ENCODE results near the gene USP28.
"Not testable (repeated sequence)": the region's sequence is repeated elsewhere in the genome, so short reads cannot be mapped to it uniquely, and the experiment has no call there.

USP28 gene

GRCh38 chr11:113771964-113772363 is 103.4 kb downstream of the USP28 start:
- H3K79me2 ChIP-seq (ENCODE audit: insufficient read depth, low read length) = peaks cover 46% of the 10 kb centered on the region
- no peaks in the 10 kb centered on the region; the same call in 1 of the 2 replicates for H3K36me3 ChIP-seq (ENCODE audit: insufficient read depth, low read length)
- H3K4me2 ChIP-seq (ENCODE audit: low read depth, low read length, poor library complexity, severe bottlenecking) = peak overlapping the region; percentile 77
- no peaks in the 10 kb centered on the region for H3K9me3 ChIP-seq (ENCODE audit: insufficient read depth, low read depth, low read length)
- H3K9ac ChIP-seq (ENCODE audit: low read depth, low read length, poor library complexity, severe bottlenecking) = peak overlapping the region; percentile 95
- H3F3A ChIP-seq (ENCODE audit: low read depth) = no peaks in the 10 kb centered on the region
- no peaks in the 10 kb centered on the region for H3K27me3 ChIP-seq (ENCODE audit: insufficient read depth, low read length, poor library complexity, severe bottlenecking)
- H3K4me3 ChIP-seq (ENCODE audit: low read length, poor library complexity, severe bottlenecking) = peak overlapping the region; percentile 98
- TF ChIP-seq CTCF (conservative IDR thresholded peaks at IDR 0.05; ENCODE audit: low read length) = no peak
- no peak for TF ChIP-seq EZH2phosphoT487 (IDR thresholded peaks at IDR 0.05; ENCODE audit: borderline replicate concordance)
- H3K4me1 ChIP-seq (ENCODE audit: insufficient read depth, low read length, poor library complexity, severe bottlenecking) = peaks cover 23% of the 10 kb centered on the region
- no peaks in the 10 kb centered on the region for H4K20me1 ChIP-seq (ENCODE audit: insufficient read depth, low read length, poor library complexity, severe bottlenecking)
- H3K9me2 ChIP-seq (replicated peaks; ENCODE audit: low read depth, low read length) = no peaks in the 10 kb centered on the region
- H2AFZ ChIP-seq (ENCODE audit: low read length) = no peak overlapping the region

GRCh38 chr11:113764527-113765219 is 110.7 kb downstream of the USP28 start:
- Histone ChIP-seq H3F3A (ENCODE audit: low read depth) (no peaks in the 10 kb centered on the region), H3K79me2 (ENCODE audit: insufficient read depth, low read length) (peaks cover 32% of the 10 kb centered on the region; the same call in 1 of the 2 replicates)

GRCh38 chr11:113763040-113763439 is 112.3 kb downstream of the USP28 start:
- peaks cover 25% of the 10 kb centered on the region for H3K4me1 ChIP-seq (ENCODE audit: insufficient read depth, low read length, poor library complexity, severe bottlenecking)
- not testable (repeated sequence) for H3F3A ChIP-seq (ENCODE audit: low read depth); H3K9ac ChIP-seq (ENCODE audit: low read depth, low read length, poor library complexity, severe bottlenecking); H3K4me3 ChIP-seq (ENCODE audit: low read length, poor library complexity, severe bottlenecking); H4K20me1 ChIP-seq (ENCODE audit: insufficient read depth, low read length, poor library complexity, severe bottlenecking); H3K9me2 ChIP-seq (replicated peaks; ENCODE audit: low read depth, low read length); H2AFZ ChIP-seq (ENCODE audit: low read length); H3K27me3 ChIP-seq (ENCODE audit: insufficient read depth, low read length, poor library complexity, severe bottlenecking); H3K4me2 ChIP-seq (ENCODE audit: low read depth, low read length, poor library complexity, severe bottlenecking); H3K9me3 ChIP-seq (ENCODE audit: insufficient read depth, low read depth, low read length)
- peaks cover 27% of the 10 kb centered on the region; the same call in 1 of the 2 replicates for H3K79me2 ChIP-seq (ENCODE audit: insufficient read depth, low read length)
- peaks cover 34% of the 10 kb centered on the region; the same call in 1 of the 2 replicates for H3K36me3 ChIP-seq (ENCODE audit: insufficient read depth, low read length)

More at GRCh38 chr11:113764527-113765219, 110.7 kb downstream of the USP28 start:
- Histone ChIP-seq H3K36me3 (ENCODE audit: insufficient read depth, low read length) (peaks cover 18% of the 10 kb centered on the region; the same call in 1 of the 2 replicates), H3K4me2 (ENCODE audit: low read depth, low read length, poor library complexity, severe bottlenecking) (peak overlapping the region; percentile 58), H3K4me1 (ENCODE audit: insufficient read depth, low read length, poor library complexity, severe bottlenecking) (peaks cover 30% of the 10 kb centered on the region), H4K20me1 (ENCODE audit: insufficient read depth, low read length, poor library complexity, severe bottlenecking) (no peaks in the 10 kb centered on the region), H2AFZ (ENCODE audit: low read length) (no peak overlapping the region), H3K9me3 (ENCODE audit: insufficient read depth, low read depth, low read length) (no peaks in the 10 kb centered on the region), H3K4me3 (ENCODE audit: low read length, poor library complexity, severe bottlenecking) (peak overlapping the region; percentile 41), H3K9me2 (replicated peaks; ENCODE audit: low read depth, low read length) (no peaks in the 10 kb centered on the region), H3K27me3 (ENCODE audit: insufficient read depth, low read length, poor library complexity, severe bottlenecking) (no peaks in the 10 kb centered on the region), H3K9ac (ENCODE audit: low read depth, low read length, poor library complexity, severe bottlenecking) (peak overlapping the region; percentile 31)
- TF ChIP-seq EZH2phosphoT487 (IDR thresholded peaks at IDR 0.05; ENCODE audit: borderline replicate concordance) = no peak
- no peak for TF ChIP-seq CTCF (conservative IDR thresholded peaks at IDR 0.05; ENCODE audit: low read length)

GRCh38 chr11:113760241-113760640 is 115.1 kb downstream of the USP28 start:
- H3K9me3 ChIP-seq (ENCODE audit: insufficient read depth, low read depth, low read length) = no peaks in the 10 kb centered on the region
- no peak overlapping the region for H3K4me3 ChIP-seq (ENCODE audit: low read length, poor library complexity, severe bottlenecking)
- H3K36me3 ChIP-seq (ENCODE audit: insufficient read depth, low read length) = peaks cover 60% of the 10 kb centered on the region
- H3K9me2 ChIP-seq (replicated peaks; ENCODE audit: low read depth, low read length) = no peaks in the 10 kb centered on the region
- H4K20me1 ChIP-seq (ENCODE audit: insufficient read depth, low read length, poor library complexity, severe bottlenecking) = no peaks in the 10 kb centered on the region
- TF ChIP-seq CTCF (conservative IDR thresholded peaks at IDR 0.05; ENCODE audit: low read length) = no peak
- TF ChIP-seq EZH2phosphoT487 (IDR thresholded peaks at IDR 0.05; ENCODE audit: borderline replicate concordance) = no peak
- H2AFZ ChIP-seq (ENCODE audit: low read length) = no peak overlapping the region
- H3F3A ChIP-seq (ENCODE audit: low read depth) = no peaks in the 10 kb centered on the region
- peaks cover 3% of the 10 kb centered on the region; the same call in 1 of the 2 replicates for H3K79me2 ChIP-seq (ENCODE audit: insufficient read depth, low read length)
- H3K4me2 ChIP-seq (ENCODE audit: low read depth, low read length, poor library complexity, severe bottlenecking) = no peak overlapping the region
- no peak overlapping the region for H3K9ac ChIP-seq (ENCODE audit: low read depth, low read length, poor library complexity, severe bottlenecking)
- peaks cover 8% of the 10 kb centered on the region for H3K4me1 ChIP-seq (ENCODE audit: insufficient read depth, low read length, poor library complexity, severe bottlenecking)
- no peaks in the 10 kb centered on the region for H3K27me3 ChIP-seq (ENCODE audit: insufficient read depth, low read length, poor library complexity, severe bottlenecking)

Measured in Loucy (cell line).